RWPE2 (cell line): Measurements from ENCODE around the gene ARHGAP9.

Experiments
- ATAC-seq: fragments of 200-7000 bp; cut with Tn5 transposase; 3 replicates; pipeline ENCODE4 v1.9.1; 2021; ENCODE audit warnings: low read depth
- DNase-seq: peaks from one replicate; pipeline ENCODE4 v3.0.0-alpha.2; 2020; ENCODE audit warnings: low spot score
- H3K27ac ChIP-seq: fragments of 450-650 bp; 2 replicates; pipeline ENCODE4 v1.5.1; 2017; ENCODE audit warnings: mild to moderate bottlenecking; ENCODE audit not compliant: poor library complexity, severe bottlenecking
- H3K27me3 ChIP-seq: fragments of 250-450 bp; sonication (Bioruptor Pico); 2 replicates; pipeline ENCODE4 v1.5.1; 2021; ENCODE audit warnings: mild to moderate bottlenecking, moderate library complexity; ENCODE audit not compliant: insufficient read depth, poor library complexity, severe bottlenecking
- H3K36me3 ChIP-seq: fragments of 250-450 bp; sonication (Bioruptor Pico); 2 replicates; pipeline ENCODE4 v1.5.1; 2020; ENCODE audit warnings: low read depth, mild to moderate bottlenecking, moderate library complexity
- H3K4me1 ChIP-seq: fragments of 250-450 bp; sonication (Bioruptor Pico); 2 replicates; pipeline ENCODE4 v1.5.1; 2021; ENCODE audit warnings: mild to moderate bottlenecking, moderate library complexity; ENCODE audit not compliant: insufficient read depth, poor library complexity, severe bottlenecking
- H3K4me3 ChIP-seq: fragments of 250-450 bp; sonication (Bioruptor Pico); 2 replicates; pipeline ENCODE4 v1.5.1; 2021; ENCODE audit warnings: mild to moderate bottlenecking, moderate library complexity; ENCODE audit not compliant: severe bottlenecking
- H3K9me3 ChIP-seq: fragments of 250-450 bp; sonication (Bioruptor Pico); 2 replicates; pipeline ENCODE4 v1.5.1; 2021; ENCODE audit warnings: mild to moderate bottlenecking, moderate library complexity; ENCODE audit not compliant: severe bottlenecking
- CTCF ChIP-seq: fragments of 450-650 bp; IDR thresholded peaks from one replicate; pipeline ENCODE4 v1.5.1; 2017; ENCODE audit warnings: mild to moderate bottlenecking, moderate library complexity; ENCODE audit not compliant: poor library complexity, severe bottlenecking

ARHGAP9 gene

GRCh38 chr12:57472391-57472790 is 7.3 kb downstream of the ARHGAP9 start:
- Histone ChIP-seq H3K4me3 (no peak overlapping the region), H3K9me3 (no peaks in the 10 kb centered on the region), H3K27me3 (peaks cover 49% of the 10 kb centered on the region), H3K4me1 (no peaks in the 10 kb centered on the region), H3K27ac (no peak overlapping the region), H3K36me3 (no peaks in the 10 kb centered on the region)
- no peak for ATAC-seq
- no peak for TF ChIP-seq CTCF
- no peak for DNase-seq

DNA sequence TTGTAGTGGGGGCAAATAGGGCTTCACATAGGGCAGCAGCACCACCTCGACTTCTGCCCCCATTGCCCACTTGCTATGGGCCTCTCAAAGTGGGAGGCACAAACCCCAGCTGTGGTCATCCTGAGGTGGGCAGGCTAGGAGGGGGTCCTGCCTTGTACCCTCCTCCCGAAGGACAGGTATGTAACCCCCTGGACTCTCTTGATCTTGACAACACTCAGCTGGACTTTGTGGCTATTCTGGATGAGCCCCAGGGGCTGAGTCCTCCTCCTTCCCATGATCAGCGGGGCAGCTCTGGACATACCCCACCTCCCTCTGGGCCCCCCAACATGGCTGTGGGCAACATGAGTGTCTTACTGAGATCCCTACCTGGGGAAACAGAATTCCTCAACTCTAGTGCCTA is 8.0 kb downstream of the ARHGAP9 start:
- no peaks in the 10 kb centered on the region for H3K36me3 ChIP-seq
- peaks cover 50% of the 10 kb centered on the region for H3K27me3 ChIP-seq

DNA sequence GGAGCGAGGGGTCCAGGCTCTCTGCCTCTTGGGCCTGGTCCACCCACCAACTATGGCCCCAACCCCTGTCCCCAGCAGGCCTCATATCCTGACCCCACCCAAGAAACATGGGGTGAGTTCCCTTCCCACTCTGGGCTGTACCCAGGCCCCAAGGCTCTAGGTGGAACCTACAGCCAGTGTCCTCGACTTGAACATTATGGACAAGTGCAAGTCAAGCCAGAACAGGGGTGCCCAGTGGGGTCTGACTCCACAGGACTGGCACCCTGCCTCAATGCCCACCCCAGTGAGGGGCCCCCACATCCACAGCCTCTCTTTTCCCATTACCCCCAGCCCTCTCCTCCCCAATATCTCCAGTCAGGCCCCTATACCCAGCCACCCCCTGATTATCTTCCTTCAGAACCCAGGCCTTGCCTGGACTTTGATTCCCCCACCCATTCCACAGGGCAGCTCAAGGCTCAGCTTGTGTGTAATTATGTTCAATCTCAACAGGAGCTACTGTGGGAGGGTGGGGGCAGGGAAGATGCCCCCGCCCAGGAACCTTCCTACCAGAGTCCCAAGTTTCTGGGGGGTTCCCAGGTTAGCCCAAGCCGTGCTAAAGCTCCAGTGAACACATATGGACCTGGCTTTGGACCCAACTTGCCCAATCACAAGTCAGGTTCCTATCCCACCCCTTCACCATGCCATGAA is 8.6 kb downstream of the ARHGAP9 start:
- no peaks in the 10 kb centered on the region for H3K9me3 ChIP-seq
- no peak for DNase-seq
- ATAC-seq, result no peak
- H3K27ac ChIP-seq, result no peak overlapping the region
- peaks cover 45% of the 10 kb centered on the region for H3K27me3 ChIP-seq
- TF ChIP-seq CTCF, result no peak
- no peak overlapping the region for H3K4me3 ChIP-seq
- no peaks in the 10 kb centered on the region for H3K4me1 ChIP-seq
- no peaks in the 10 kb centered on the region for H3K36me3 ChIP-seq

More for the DNA sequence above, 8.0 kb downstream of the ARHGAP9 start:
- no peak overlapping the region for H3K4me3 ChIP-seq
- H3K27ac ChIP-seq, result no peak overlapping the region
- no peaks in the 10 kb centered on the region for H3K9me3 ChIP-seq
- no peaks in the 10 kb centered on the region for H3K4me1 ChIP-seq
- no peak for ATAC-seq
- no peak for DNase-seq
- no peak for TF ChIP-seq CTCF

GRCh38 chr12:57470286-57470969 is 9.2 kb downstream of the ARHGAP9 start:
- H3K27ac ChIP-seq, result no peak overlapping the region
- no peaks in the 10 kb centered on the region for H3K9me3 ChIP-seq
- H3K27me3 ChIP-seq, result peaks cover 38% of the 10 kb centered on the region
- H3K4me3 ChIP-seq, result no peak overlapping the region
- H3K4me1 ChIP-seq, result no peaks in the 10 kb centered on the region
- DNase-seq, result no peak
- ATAC-seq, result no peak
- no peaks in the 10 kb centered on the region for H3K36me3 ChIP-seq
- TF ChIP-seq CTCF, result no peak
